ENCODE data around the gene KATNIP. TPM values are rescaled to one million over a fixed set of nuclear protein-coding genes. Genes with fewer than 3 reads are reported as not detected.

KATNIP gene
- total and polyA plus RNA-seq, 2 of the 13 experiments (the other 11 are each of a cell fraction or from before 2014, with no cell fraction given): 9.7 to 12.0 TPM

DNA sequence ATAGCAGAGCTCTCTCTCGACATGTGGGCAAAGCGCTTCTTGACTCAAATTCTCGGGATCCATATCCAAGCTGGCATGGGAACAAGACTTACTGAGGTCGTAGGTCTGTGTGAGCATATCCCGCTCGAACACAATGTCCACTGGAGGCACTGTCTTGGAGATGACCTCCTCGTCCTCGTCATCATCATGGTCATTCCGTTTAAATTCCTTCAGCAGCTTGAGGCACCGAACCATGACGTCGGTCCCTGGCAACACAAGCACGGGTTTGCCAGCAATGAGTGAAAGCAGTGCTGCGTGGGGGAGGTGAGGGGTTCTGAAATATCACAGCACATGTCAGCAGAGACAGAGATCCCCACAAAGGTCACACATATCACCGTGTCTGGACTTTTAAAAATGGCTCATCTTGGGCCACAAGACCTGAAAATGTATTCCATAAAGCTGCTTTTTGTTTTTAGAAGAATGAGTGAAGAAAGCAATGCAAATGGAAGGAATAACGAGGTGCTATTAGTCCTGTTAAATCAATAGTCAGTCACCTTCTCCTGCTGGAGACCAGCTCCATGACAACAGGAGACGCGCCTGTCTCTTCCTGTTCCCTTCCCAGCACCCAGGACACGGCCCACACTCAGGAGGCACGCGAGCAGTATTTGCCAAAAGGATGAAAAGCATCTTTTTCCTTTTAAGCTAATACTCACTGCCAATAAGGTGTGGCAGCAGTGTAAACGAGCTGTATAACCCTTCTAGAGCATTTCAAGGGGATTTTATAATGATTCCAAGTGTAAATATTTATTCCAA is 38.1 kb upstream of the KATNIP start:
- Histone ChIP-seq H3K79me2 (ENCODE audit: insufficient read depth, low read length) (no peaks in the 10 kb centered on the region), H3K4me3 (replicated peaks in 1 of 3; ENCODE audit: insufficient read depth in 1 of 3, low read depth in 2 of 3, low read length in 3 of 3) (no peak overlapping the region), H3K27me3 (ENCODE audit: control insufficient read depth in 1 of 2, insufficient read depth in 2 of 2, low read length in 2 of 2) (no peaks in the 10 kb centered on the region), H3K9me3 (ENCODE audit: low read length) (no peaks in the 10 kb centered on the region), H3K36me3 (replicated peaks in 1 of 2; ENCODE audit: control insufficient read depth in 1 of 2, insufficient read depth in 2 of 2, low read length in 2 of 2) (peaks cover 35 to 86% of the 10 kb centered on the region in 2 experiments), H4K20me1 (ENCODE audit: insufficient read depth, low read length) (peaks cover 9% of the 10 kb centered on the region; the same call in 1 of the 2 replicates), H3K27ac (ENCODE audit: extremely low read length, insufficient read depth, low read length) (no peak overlapping the region), H3K4me1 (ENCODE audit: insufficient read depth, low read length) (no peaks in the 10 kb centered on the region), H2AFZ (ENCODE audit: low read length) (no peak overlapping the region), H3K9ac (ENCODE audit: insufficient read depth, low read depth, low read length) (no peak overlapping the region), H3K4me2 (ENCODE audit: low read depth, low read length) (no peak overlapping the region)
- BruUV-seq (replicated peaks): no TSS peak
- 95% methylated on average over 22 of the region's 22 CpGs for WGBS (ENCODE audit: low lambda C conversion rate)
- FAIRE-seq (no peak), DNase-seq (ENCODE audit: low spot score) (no peak), ATAC-seq (no peak)
- in situ Hi-C loops (cut with HindIII; ENCODE audit: extremely low pct_ligation_motif_present, low pct_unique_long_range_greater_than_20kb): no loop called here
- intact Hi-C loops (cut with micrococcal nuclease; ENCODE audit: unreplicated experiment): loop anchor here (10.0 kb wide), 1 partner anchor 93 kb away; no protein-coding TSS in a partner anchor
- POLR2A ChIA-PET: no interaction called here
- CTCF ChIA-PET (ENCODE audit: low intra/inter-chr PET ratio, low total read pairs): no interaction called here
- TF ChIP-seq, protein P1, sequence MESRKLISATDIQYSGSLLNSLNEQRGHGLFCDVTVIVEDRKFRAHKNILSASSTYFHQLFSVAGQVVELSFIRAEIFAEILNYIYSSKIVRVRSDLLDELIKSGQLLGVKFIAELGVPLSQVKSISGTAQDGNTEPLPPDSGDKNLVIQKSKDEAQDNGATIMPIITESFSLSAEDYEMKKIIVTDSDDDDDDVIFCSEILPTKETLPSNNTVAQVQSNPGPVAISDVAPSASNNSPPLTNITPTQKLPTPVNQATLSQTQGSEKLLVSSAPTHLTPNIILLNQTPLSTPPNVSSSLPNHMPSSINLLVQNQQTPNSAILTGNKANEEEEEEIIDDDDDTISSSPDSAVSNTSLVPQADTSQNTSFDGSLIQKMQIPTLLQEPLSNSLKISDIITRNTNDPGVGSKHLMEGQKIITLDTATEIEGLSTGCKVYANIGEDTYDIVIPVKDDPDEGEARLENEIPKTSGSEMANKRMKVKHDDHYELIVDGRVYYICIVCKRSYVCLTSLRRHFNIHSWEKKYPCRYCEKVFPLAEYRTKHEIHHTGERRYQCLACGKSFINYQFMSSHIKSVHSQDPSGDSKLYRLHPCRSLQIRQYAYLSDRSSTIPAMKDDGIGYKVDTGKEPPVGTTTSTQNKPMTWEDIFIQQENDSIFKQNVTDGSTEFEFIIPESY (CRISPR knock-in tag; IDR thresholded peaks at IDR 0.05): peak; percentile 62; the same call in 1 of the 2 replicates
- no peak for TF ChIP-seq ZSCAN29 (CRISPR knock-in tag; conservative IDR thresholded peaks at IDR 0.05)

DNA sequence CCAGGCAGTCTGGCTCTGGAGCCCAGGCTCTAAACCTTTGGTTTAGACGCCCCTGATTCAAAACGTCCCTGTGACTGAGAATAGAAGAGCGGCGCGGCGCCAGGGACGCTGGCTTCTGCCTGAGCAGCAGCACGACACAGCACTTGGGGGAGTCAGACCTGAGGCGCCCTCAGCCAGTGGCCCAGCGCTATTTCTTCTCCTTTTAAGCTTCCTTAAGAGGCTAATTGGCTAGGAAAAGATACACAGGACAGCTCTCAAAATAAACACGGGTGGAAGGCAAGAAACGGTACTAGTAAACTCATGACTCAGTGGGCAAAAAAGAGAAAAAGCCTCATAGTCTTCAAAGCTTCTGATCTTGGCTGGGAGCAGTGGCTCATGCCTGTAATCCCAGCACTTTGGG is 35.1 kb upstream of the KATNIP start:
- CTCF ChIA-PET (ENCODE audit: low intra/inter-chr PET ratio, low total read pairs): no interaction called here
- H3K4me1 ChIP-seq (ENCODE audit: insufficient read depth, low read length): peaks cover 5% of the 10 kb centered on the region
- no peak overlapping the region for H3K9ac ChIP-seq (ENCODE audit: insufficient read depth, low read depth, low read length)
- POLR2A ChIA-PET: interaction anchor here (1.9 kb wide), 1 partner anchor 35 kb away, joined by 5 read pairs; the partner anchor contains the start of genes GTF3C1 and KATNIP
- H3K4me3 ChIP-seq (replicated peaks in 1 of 3; ENCODE audit: insufficient read depth in 1 of 3, low read depth in 2 of 3, low read length in 3 of 3): no peak overlapping the region
- DNase-seq (ENCODE audit: low spot score): no peak
- WGBS (ENCODE audit: low lambda C conversion rate): 98% methylated on average over 12 of the region's 12 CpGs
- no TSS peak for BruUV-seq (replicated peaks)
- TF ChIP-seq, protein P2, sequence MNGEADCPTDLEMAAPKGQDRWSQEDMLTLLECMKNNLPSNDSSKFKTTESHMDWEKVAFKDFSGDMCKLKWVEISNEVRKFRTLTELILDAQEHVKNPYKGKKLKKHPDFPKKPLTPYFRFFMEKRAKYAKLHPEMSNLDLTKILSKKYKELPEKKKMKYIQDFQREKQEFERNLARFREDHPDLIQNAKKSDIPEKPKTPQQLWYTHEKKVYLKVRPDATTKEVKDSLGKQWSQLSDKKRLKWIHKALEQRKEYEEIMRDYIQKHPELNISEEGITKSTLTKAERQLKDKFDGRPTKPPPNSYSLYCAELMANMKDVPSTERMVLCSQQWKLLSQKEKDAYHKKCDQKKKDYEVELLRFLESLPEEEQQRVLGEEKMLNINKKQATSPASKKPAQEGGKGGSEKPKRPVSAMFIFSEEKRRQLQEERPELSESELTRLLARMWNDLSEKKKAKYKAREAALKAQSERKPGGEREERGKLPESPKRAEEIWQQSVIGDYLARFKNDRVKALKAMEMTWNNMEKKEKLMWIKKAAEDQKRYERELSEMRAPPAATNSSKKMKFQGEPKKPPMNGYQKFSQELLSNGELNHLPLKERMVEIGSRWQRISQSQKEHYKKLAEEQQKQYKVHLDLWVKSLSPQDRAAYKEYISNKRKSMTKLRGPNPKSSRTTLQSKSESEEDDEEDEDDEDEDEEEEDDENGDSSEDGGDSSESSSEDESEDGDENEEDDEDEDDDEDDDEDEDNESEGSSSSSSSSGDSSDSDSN (CRISPR knock-in tag; IDR thresholded peaks at IDR 0.05): no peak
- TF ChIP-seq ZNF10 (CRISPR knock-in tag; IDR thresholded peaks at IDR 0.05; ENCODE audit: borderline replicate concordance, low read depth) (no peak), ZNF331 (CRISPR knock-in tag; IDR thresholded peaks at IDR 0.05) (no peak)
- no peaks in the 10 kb centered on the region for H3K27me3 ChIP-seq (ENCODE audit: control insufficient read depth in 1 of 2, insufficient read depth in 2 of 2, low read length in 2 of 2)
- peaks cover 9% of the 10 kb centered on the region; the same call in 1 of the 2 replicates for H4K20me1 ChIP-seq (ENCODE audit: insufficient read depth, low read length)
- H3K79me2 ChIP-seq (ENCODE audit: insufficient read depth, low read length): no peaks in the 10 kb centered on the region
- no peaks in the 10 kb centered on the region for H3K9me3 ChIP-seq (ENCODE audit: low read length)
- ATAC-seq: no peak
- in situ Hi-C loops (cut with HindIII; ENCODE audit: extremely low pct_ligation_motif_present, low pct_unique_long_range_greater_than_20kb): no loop called here
- H3K4me2 ChIP-seq (ENCODE audit: low read depth, low read length): no peak overlapping the region
- H2AFZ ChIP-seq (ENCODE audit: low read length): no peak overlapping the region
- H3K27ac ChIP-seq (ENCODE audit: extremely low read length, insufficient read depth, low read length): no peak overlapping the region
- FAIRE-seq: no peak
- H3K36me3 ChIP-seq (replicated peaks in 1 of 2; ENCODE audit: control insufficient read depth in 1 of 2, insufficient read depth in 2 of 2, low read length in 2 of 2): peaks cover 33 to 85% of the 10 kb centered on the region in 2 experiments
- intact Hi-C loops (cut with micrococcal nuclease; ENCODE audit: unreplicated experiment): loop anchor here (10.0 kb wide), 1 partner anchor 90 kb away; no protein-coding TSS in a partner anchor

All from HepG2 (cell line).